ENCODE measurements around the gene CPEB2.

CPEB2 gene

GRCh38 chr4:15001869-15002658, at the start of gene CPEB2:
CPEB2 (plus strand) TSS chr4:15002481; CDS start chr4:15002674, 193 bp downstream.
- peak; percentile 96 for DNase-seq

- no peak for DNase-seq
Measured at GRCh38 chr4:14958436-14958835, 43.8 kb upstream of the CPEB2 start.

DNA sequence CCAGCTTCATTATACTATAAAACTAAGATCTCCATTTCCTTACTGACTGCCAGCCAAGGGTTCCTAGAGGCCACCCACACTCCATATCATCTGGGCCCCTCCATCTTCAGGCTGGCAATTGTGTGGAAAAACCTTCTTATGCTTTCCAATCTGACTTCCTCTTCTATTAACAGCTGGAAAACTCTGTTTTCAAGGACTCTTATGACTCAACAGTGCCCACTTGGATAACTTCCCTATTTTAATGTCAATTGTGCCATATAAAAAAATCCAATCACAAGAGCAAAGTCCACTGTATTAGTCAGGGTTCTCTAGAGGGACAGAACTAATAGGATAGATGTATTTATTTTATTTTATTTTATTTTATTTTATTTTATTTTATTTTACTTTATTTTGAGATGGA, 41.0 kb upstream of the CPEB2 start:
- no peak for DNase-seq

- no peak for DNase-seq
Measured at GRCh38 chr4:14965071-14965470, 37.2 kb upstream of the CPEB2 start.

DNA sequence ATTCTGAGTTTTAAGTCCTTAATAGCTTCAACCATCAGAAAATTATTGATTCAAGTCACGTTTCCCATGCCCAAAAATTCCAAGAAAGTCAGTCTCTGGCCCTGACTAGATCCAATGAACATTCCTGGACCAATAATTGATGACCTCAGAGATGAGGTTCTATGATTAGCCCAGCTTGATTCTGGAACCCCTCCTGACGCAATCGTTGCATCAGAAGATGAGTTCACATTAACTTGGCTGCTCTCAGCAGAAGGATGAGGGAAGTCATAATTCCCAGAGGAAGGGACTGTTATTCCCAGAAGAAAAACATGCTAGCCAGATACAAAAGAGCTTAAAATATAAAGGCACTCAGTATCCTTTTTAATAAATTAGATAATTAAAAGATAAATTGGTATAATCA, 34.3 kb upstream of the CPEB2 start:
- DNase-seq, result no peak

GRCh38 chr4:14977830-14978229, 24.5 kb upstream of the CPEB2 start:
- DNase-seq, result no peak

DNA sequence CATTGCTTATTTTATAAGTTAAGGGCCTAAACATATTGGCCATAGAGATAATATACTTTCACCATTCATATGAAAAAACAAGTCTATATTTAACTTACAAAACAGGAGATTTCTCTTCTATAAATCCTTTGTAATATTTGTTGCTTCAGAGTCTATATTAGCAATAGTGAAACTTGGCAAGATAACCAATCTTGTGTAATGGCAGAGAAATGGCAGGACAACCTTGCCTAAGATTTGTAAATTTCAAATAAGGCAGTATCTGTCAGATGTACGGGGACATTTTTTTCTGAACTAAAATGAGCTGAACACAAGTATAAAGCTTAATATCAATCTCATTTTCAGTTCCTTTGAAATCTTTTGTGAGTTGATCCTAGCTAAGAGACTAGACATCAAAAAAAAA, 17.8 kb upstream of the CPEB2 start:
- DNase-seq, result no peak

- DNase-seq, result no peak
Measured at GRCh38 chr4:14985161-14985560, 17.1 kb upstream of the CPEB2 start.

GRCh38 chr4:14985843-14986242, 16.4 kb upstream of the CPEB2 start:
- no peak for DNase-seq

DNA sequence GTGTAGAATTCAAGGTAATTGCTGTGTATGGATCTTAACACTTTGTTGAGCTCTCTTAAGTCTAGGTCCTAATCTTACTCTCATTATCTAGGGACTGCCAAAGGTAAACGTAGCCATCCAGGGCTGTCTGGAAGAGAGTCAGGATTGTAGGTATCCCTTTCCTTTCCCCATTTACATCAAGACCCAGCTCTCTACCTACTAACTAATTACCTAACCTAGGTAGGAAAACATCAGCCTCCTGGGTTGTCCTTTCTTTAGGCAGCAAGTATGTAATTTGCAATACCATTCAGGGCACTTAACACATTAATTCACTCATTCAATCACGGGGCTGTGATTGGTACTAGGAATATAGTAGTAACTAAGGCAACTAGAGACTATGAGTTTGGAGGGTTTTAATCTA, 15.2 kb upstream of the CPEB2 start:
- DNase-seq, result no peak

- DNase-seq, result no peak
Measured at GRCh38 chr4:14990484-14990883, 11.8 kb upstream of the CPEB2 start.

GRCh38 chr4:14994242-14994641, 8.0 kb upstream of the CPEB2 start:
- no peak for DNase-seq

- peak; percentile 78 for DNase-seq
Measured at GRCh38 chr4:15001248-15001868, 923 bp upstream of the CPEB2 start.

- peak; percentile 80 for DNase-seq
Measured at GRCh38 chr4:15002659-15003400, 549 bp downstream of the CPEB2 start.

GRCh38 chr4:15003401-15003890, 1.2 kb downstream of the CPEB2 start:
- DNase-seq, result peak; percentile 35

DNA sequence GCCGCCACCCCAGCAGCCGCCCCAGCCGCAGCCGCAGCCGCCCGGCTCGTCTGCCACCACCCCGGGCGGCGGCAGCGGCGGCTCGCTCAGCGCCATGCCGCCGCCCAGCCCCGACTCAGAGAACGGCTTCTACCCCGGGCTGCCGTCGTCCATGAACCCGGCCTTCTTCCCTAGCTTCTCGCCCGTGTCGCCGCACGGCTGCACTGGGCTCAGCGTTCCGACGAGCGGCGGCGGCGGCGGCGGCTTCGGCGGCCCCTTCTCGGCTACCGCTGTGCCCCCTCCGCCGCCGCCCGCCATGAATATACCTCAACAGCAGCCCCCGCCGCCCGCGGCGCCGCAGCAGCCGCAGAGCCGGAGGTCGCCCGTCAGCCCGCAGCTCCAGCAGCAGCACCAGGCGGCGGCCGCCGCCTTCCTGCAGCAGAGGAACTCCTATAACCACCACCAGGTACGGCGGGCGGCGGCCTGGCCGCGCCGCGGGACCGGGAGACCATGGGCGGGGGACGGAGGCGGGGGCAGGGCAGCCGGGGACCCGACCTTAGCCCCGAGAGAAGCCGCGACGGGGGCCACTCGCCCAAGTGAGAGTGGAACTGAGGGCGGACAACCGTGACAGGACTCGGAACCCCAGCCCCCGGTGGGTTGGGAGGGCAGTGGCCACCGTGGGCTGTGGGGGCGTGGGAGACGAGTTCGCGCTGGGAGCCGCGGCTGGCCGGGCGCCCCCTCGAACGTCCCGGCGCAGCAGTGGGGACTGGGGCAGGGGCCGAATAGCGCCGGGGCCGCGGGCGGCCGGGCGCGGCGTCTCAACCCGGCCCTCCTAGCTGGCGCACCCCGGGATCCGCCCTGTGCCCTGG, 1.8 kb downstream of the CPEB2 start:
- DNase-seq, result no peak

DNA sequence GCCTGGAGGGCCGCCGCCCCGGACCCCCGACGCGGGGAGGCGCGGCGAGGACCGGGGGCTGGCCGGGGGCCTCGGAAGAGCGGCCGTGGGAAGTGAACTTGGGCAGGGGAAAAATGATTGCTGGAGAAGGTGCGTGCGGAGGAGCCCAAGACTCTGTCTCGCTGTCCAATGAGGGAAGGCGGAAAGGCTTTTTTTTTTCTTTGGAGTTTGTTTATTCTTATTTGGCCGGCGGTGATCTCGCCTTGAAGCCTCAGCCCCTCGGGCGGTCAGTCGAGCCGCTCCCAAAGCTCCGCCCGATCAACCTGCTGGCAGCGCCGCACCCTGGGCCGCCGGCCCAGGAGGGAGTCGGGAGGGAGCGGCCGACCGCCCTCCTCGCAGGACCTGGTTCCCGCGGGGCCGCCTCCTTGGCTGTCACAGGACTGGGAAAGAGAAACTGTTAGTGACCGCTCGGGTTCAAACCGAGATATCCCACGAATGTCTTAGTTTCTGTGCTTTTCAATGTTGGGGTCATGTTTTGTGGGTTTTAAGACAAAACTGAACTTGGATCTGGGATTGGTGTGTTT, 2.5 kb downstream of the CPEB2 start:
- DNase-seq, result peak; percentile 78

DNA sequence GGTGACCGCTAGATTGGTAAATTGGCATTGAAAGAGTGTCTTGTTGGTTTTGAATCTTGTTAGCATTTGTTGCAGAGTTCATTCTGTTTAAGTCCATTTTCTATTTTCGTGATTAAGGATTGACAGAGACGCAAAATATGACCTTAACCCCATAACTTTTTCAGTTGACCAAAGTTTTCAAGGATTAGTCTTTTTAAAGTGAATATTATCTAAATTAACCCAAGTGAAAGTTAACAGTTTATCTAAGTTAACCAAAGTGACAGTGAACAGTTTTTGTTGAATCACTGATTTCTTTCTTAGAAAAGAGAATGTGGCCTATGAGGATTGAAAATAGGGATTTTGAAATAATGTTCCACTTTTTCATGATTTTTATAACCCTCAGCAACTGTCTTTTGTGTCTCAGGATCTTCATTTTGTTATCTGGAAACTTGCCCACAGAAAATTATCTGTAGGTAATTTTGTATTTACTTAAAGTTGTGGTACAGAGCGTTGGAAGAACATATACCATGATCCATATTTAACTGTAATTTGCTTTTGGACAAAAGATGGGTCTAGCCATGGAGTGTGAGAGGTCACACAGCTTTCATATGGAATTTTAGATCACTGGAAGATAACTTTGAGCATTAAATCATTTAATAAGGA, 3.3 kb downstream of the CPEB2 start:
- no peak for DNase-seq

- DNase-seq, result no peak
Measured at GRCh38 chr4:15006416-15007024, 4.2 kb downstream of the CPEB2 start.

DNA sequence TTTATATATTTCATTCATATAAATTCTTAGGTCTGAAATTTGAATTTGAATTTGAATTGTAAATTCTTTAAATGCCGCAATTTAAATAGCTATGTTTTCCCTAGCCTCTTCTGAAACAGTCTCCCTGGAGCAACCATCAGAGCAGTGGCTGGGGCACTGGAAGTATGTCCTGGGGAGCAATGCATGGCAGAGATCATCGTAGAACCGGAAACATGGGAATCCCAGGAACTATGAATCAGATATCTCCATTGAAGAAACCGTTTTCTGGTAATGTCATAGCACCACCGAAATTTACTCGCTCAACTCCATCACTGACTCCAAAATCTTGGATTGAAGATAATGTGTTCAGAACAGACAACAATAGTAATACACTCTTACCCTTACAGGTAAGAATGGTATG, 4.9 kb downstream of the CPEB2 start:
- DNase-seq, result no peak

DNA sequence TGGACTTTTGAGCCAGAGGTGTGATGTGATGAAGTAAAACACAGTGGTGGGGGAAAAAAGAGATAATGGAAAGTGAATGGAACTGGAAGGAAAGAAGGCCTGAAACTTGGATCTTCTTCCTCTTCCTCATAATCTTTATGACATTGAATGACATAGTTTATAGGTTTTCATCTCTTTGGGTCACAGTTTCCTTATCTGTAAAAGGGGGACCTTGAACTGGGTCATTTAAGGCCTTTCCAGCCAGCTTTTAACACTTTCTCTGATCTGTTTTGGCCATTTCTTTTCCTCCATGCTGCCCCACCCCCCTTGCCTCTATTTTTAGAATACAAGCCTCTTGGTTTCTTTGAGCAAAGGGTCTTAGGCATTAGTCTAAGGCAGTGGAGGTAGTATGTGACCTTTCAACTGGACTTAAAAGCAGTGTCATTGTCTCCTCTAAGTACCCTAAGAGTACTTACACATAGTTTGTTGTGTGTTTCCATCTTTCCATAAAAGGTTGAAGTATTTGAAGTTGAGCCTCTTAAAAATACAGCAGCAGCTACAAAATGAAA, 7.8 kb downstream of the CPEB2 start:
- DNase-seq, result no peak

All from midbrain (tissue), 1 donor.